GM12878 (cell line): ENCODE data around the gene CAPNS2. TPM values are rescaled to one million over a fixed set of nuclear protein-coding genes. Genes with fewer than 3 reads are reported as not detected.

Source experiments
- ATAC-seq: fragments of 200-7000 bp; cut with Tn5 transposase; 3 replicates; pipeline ENCODE4 v1.9.1; 2020; ENCODE audit warnings: mild to moderate bottlenecking, moderate library complexity
- BruUV-seq: library from RNA; stranded (reverse); fragments of 400-500 nt; replicated peaks from 2 replicates; lab custom pipeline; 2021; lab: Mats Ljungman, UMichigan
- CTCF ChIA-PET: fragments of 300-600 bp; sonication (Branson Sonifier 250); formaldehyde crosslinking; extraction: SDS; loops from one replicate; lab custom pipeline; 2021; ENCODE audit warnings: inconsistent platforms; lab: Yijun Ruan, JAX
- POLR2A ChIA-PET: fragments of 350-600 bp; formaldehyde crosslinking; extraction: SDS; loops from one replicate; lab custom pipeline; 2021; ENCODE audit warnings: inconsistent platforms; lab: Charles Lee
- RAD21 ChIA-PET: fragments of 300-600 bp; sonication (Branson Sonifier 250); formaldehyde crosslinking; loops from one replicate; lab custom pipeline; 2023; ENCODE audit warnings: antibody characterized with exemption; ENCODE audit not compliant: unreplicated experiment; lab: Charles Lee
- SMC1A ChIA-PET: fragments of 300-600 bp; sonication (Branson Sonifier 250); formaldehyde crosslinking; loops from one replicate; lab custom pipeline; 2023; ENCODE audit not compliant: unreplicated experiment, uncharacterized antibody; lab: Charles Lee
- DNase-seq: peaks from one replicate; pipeline ENCODE4 v3.0.0-alpha.2; 2011; ENCODE audit warnings: low read depth, low spot score
- FAIRE-seq: peaks from 3 replicates; lab custom pipeline; 2011; peaks lifted over from hg19 to GRCh38; lab: Jason Lieb, UNC
- H2AFZ ChIP-seq: 2 replicates; pipeline ENCODE4 v1.6.0; 2011; ENCODE audit warnings: low read depth, low read length, control low read depth; ENCODE audit not compliant: control insufficient read depth
- H3K27ac ChIP-seq: 2 replicates; pipeline ENCODE4 v1.5.1; 2011; ENCODE audit warnings: control low read depth; ENCODE audit not compliant: control insufficient read depth, insufficient read depth
- H3K27me3 ChIP-seq, 2 experiments: replicated peaks in 1 of 2; 2 replicates each; pipeline versions ENCODE4 v1.6.0 to v1.6.1; 2011; ENCODE audit warnings: low read length in 1 of 2; ENCODE audit not compliant: control insufficient read depth in 2 of 2, insufficient read depth in 2 of 2
- H3K36me3 ChIP-seq, 2 experiments: 2 replicates each; pipeline ENCODE4 v1.5.1; 2011; ENCODE audit warnings: low read length in 1 of 2; ENCODE audit not compliant: control insufficient read depth in 2 of 2, insufficient read depth in 2 of 2
- H3K4me1 ChIP-seq: 2 replicates; pipeline ENCODE4 v1.6.1; 2011; ENCODE audit warnings: mild to moderate bottlenecking, low read length, moderate library complexity, mixed read lengths; ENCODE audit not compliant: control insufficient read depth, insufficient read depth
- H3K4me2 ChIP-seq: 2 replicates; pipeline ENCODE4 v1.6.0; 2011; ENCODE audit warnings: control low read depth; ENCODE audit not compliant: control insufficient read depth, insufficient read depth
- H3K4me3 ChIP-seq: fragments of 200-600 bp; sonication (generic); 2 replicates; pipeline ENCODE4 v1.5.1; 2016
- H3K79me2 ChIP-seq: 2 replicates; pipeline ENCODE4 v1.6.0; 2011; ENCODE audit warnings: low read length; ENCODE audit not compliant: control insufficient read depth, insufficient read depth
- H3K9ac ChIP-seq: 2 replicates; pipeline ENCODE4 v1.8.0; 2011; ENCODE audit warnings: low read length, control low read depth, mixed read lengths; ENCODE audit not compliant: control insufficient read depth, insufficient read depth
- H3K9me3 ChIP-seq: replicated peaks from 3 replicates; pipeline ENCODE4 v1.5.1; 2011; ENCODE audit warnings: mild to moderate bottlenecking, low read length; ENCODE audit not compliant: control insufficient read depth, insufficient read depth
- H4K20me1 ChIP-seq: 2 replicates; pipeline ENCODE4 v1.6.0; 2011; ENCODE audit not compliant: control insufficient read depth, insufficient read depth
- BMI1 ChIP-seq: fragments of 450-650 bp; IDR thresholded peaks from 2 replicates; pipeline ENCODE4 v1.6.1; 2016; ENCODE audit warnings: mild to moderate bottlenecking, moderate library complexity, borderline replicate concordance
- CHD4 ChIP-seq: fragments of 200-600 bp; sonication (generic); IDR thresholded peaks from 2 replicates; pipeline ENCODE4 v1.6.1; 2016; ENCODE audit warnings: mild to moderate bottlenecking
- ELK1 ChIP-seq: IDR thresholded peaks from 2 replicates; pipeline ENCODE4 v1.6.1; 2012; ENCODE audit warnings: low read depth, low read length, improper control_type of control experiment
- EZH2 ChIP-seq: IDR thresholded peaks from 2 replicates; pipeline ENCODE4 v1.6.1; 2012; ENCODE audit warnings: low read depth, mild to moderate bottlenecking, control low read depth, inconsistent platforms, low read length, borderline replicate concordance; ENCODE audit not compliant: control insufficient read depth
- FOS ChIP-seq: IDR thresholded peaks from 3 replicates; pipeline ENCODE4 v1.6.1; 2011; ENCODE audit warnings: borderline replicate concordance; ENCODE audit not compliant: insufficient read length; ENCODE audit errors: extremely low read depth
- FOXM1 ChIP-seq: IDR thresholded peaks from 2 replicates; pipeline ENCODE4 v1.6.1; 2012; ENCODE audit warnings: low read depth, mild to moderate bottlenecking, inconsistent platforms, low read length, moderate library complexity
- GATAD2B ChIP-seq: fragments of 450-650 bp; conservative IDR thresholded peaks from 2 replicates; pipeline ENCODE4 v1.6.1; 2017; ENCODE audit warnings: low read depth, mild to moderate bottlenecking, moderate library complexity
- HCFC1 ChIP-seq: fragments of 150-350 bp; IDR thresholded peaks from 2 replicates; pipeline ENCODE4 v1.6.1; 2014; ENCODE audit warnings: low read length
- HDGF ChIP-seq: fragments of 450-650 bp; IDR thresholded peaks from 2 replicates; pipeline ENCODE4 v1.6.1; 2016; ENCODE audit warnings: antibody characterized with exemption
- IKZF2 ChIP-seq, 2 experiments: fragments of 450-650 bp; IDR thresholded peaks; 2 replicates each; pipeline ENCODE4 v1.6.1; 2017; ENCODE audit warnings: mild to moderate bottlenecking in 2 of 2, moderate library complexity in 2 of 2
- KDM1A ChIP-seq: fragments of 200-600 bp; sonication (generic); IDR thresholded peaks from 2 replicates; pipeline ENCODE4 v1.6.1; 2016; ENCODE audit warnings: borderline replicate concordance
- MTA3 ChIP-seq: IDR thresholded peaks from 2 replicates; pipeline ENCODE4 v1.6.1; 2012; ENCODE audit warnings: low read length, inconsistent platforms, borderline replicate concordance
- MXI1 ChIP-seq: fragments of 150-350 bp; IDR thresholded peaks from 2 replicates; pipeline ENCODE4 v1.6.1; 2011; ENCODE audit warnings: low read depth, mild to moderate bottlenecking, inconsistent platforms, low read length, improper control_type of control experiment
- MYC ChIP-seq: IDR thresholded peaks from 2 replicates; pipeline ENCODE4 v1.6.1; 2011; ENCODE audit warnings: mild to moderate bottlenecking, low read length, moderate library complexity, inconsistent platforms; ENCODE audit not compliant: insufficient read depth, insufficient replicate concordance, insufficient read length, severe bottlenecking
- RFX5 ChIP-seq: IDR thresholded peaks from 2 replicates; pipeline ENCODE4 v1.6.1; 2011; ENCODE audit warnings: low read depth, low read length, improper control_type of control experiment
- SREBF2 ChIP-seq: IDR thresholded peaks from 2 replicates; pipeline ENCODE4 v1.6.1; 2012; ENCODE audit warnings: mild to moderate bottlenecking, low read length
- ZBTB11 ChIP-seq: fragments of 450-650 bp; formaldehyde crosslinking; IDR thresholded peaks from 2 replicates; pipeline ENCODE4 v1.5.0; 2022; ENCODE audit warnings: mild to moderate bottlenecking, missing genetic modification characterization
- ZBTB4 ChIP-seq: fragments of 450-650 bp; formaldehyde crosslinking; IDR thresholded peaks from 2 replicates; pipeline ENCODE4 v1.4.0; 2022; ENCODE audit warnings: mild to moderate bottlenecking, moderate library complexity
- ZNF622 ChIP-seq: fragments of 450-650 bp; IDR thresholded peaks from 2 replicates; pipeline ENCODE4 v1.6.1; 2017; ENCODE audit warnings: mild to moderate bottlenecking, inconsistent platforms
- WGBS: methylation state at CpG from one replicate; pipeline ENCODE4 v1.1.6; 2016; ENCODE audit warnings: low lambda C conversion rate; ENCODE audit not compliant: insufficient replicate concordance, insufficient coverage; ENCODE audit errors: missing lambda C conversion rate; 5-methylcytosine and 5-hydroxymethylcytosine counted together
- in situ Hi-C: fragments of 300-500 bp; cut with MboI; formaldehyde crosslinking; loops from 9 replicates; pipeline ENCODE4 v1.14.3; 2018; ENCODE audit warnings: mixed read lengths
- intact Hi-C: fragments of 100-400 bp; cut with micrococcal nuclease; formaldehyde crosslinking; loops from one replicate; pipeline ENCODE4 v1.14.2; 2022; ENCODE audit not compliant: unreplicated experiment
- polyA plus RNA-seq, 11 experiments: library from polyadenylated mRNA; depleted of rRNA in 4 of 11; unstranded in 6 of 11; stranded (reverse) in 5 of 11; fragments of >200 nt; fragmentation: Nextera tagmentation in 4 of 11; fragmentation: Illumina TruSeq in 1 of 11; extraction: Ambion mirVana in 4 of 11; extraction: Trizol in 1 of 11; gene quantifications; 1 replicate in 1 of 11; 2 replicates in 10 of 11; pipeline versions ENCODE4 v1.2.1 to v1.2.3, GENCODE V29; 2011 to 2016; ENCODE audit warnings: inconsistent platforms in 2 of 11, missing spikeins in 2 of 11, low read depth in 1 of 11
- total RNA-seq, 4 experiments: library from RNA; depleted of rRNA in 3 of 4; stranded (reverse); fragments of >200 nt in 3 of 4; fragmentation: Illumina TruSeq in 1 of 4; extraction: Trizol in 1 of 4; gene quantifications; 2 replicates each; pipeline versions ENCODE4 v1.2.1 to v1.2.3, GENCODE V29; 2013 to 2021

Gene CAPNS2
- total and polyA plus RNA-seq, 10 of the 15 experiments (the other 5 are each of a cell fraction or from before 2014, with no cell fraction given), result not detected

GRCh38 chr16:55561319-55561848 lies 5.1 kb upstream of the CAPNS2 start:
- no peak overlapping the region for H3K4me2 ChIP-seq
- ATAC-seq, result no peak
- in situ Hi-C loops, result no loop called here
- H4K20me1 ChIP-seq, result no peaks in the 10 kb centered on the region
- ChIA-PET RAD21 (no interaction called here), POLR2A (no interaction called here), CTCF (no interaction called here), SMC1A (no interaction called here)
- no peak overlapping the region for H3K27ac ChIP-seq
- H3K9ac ChIP-seq, result no peak overlapping the region
- H3K79me2 ChIP-seq, result no peaks in the 10 kb centered on the region
- BruUV-seq, result no TSS peak
- no peaks in the 10 kb centered on the region for H3K27me3 ChIP-seq
- WGBS, result 14% methylated on average over 2 of the region's 2 CpGs
- H3K4me3 ChIP-seq, result no peak overlapping the region
- DNase-seq, result no peak
- TF ChIP-seq ELK1, result no peak
- TF ChIP-seq MYC, result no peak
- TF ChIP-seq BMI1, result no peak
- TF ChIP-seq HDGF, result no peak
- no peak for TF ChIP-seq ZNF622
- no peak for TF ChIP-seq FOXM1
- no peak for TF ChIP-seq RFX5
- TF ChIP-seq HCFC1, result no peak
- no peak for TF ChIP-seq GATAD2B
- TF ChIP-seq SREBF2, result no peak
- TF ChIP-seq IKZF2 (IDR thresholded peaks at IDR 0.05), result no peak
- TF ChIP-seq ZBTB11 (CRISPR knock-in tag), result no peak
- TF ChIP-seq ZBTB4, result no peak
- TF ChIP-seq MTA3, result no peak
- TF ChIP-seq KDM1A, result no peak
- TF ChIP-seq MXI1, result no peak
- TF ChIP-seq FOS, result no peak
- TF ChIP-seq EZH2, result no peak
- no peak for TF ChIP-seq CHD4
- intact Hi-C loops, result no loop called here
- H3K9me3 ChIP-seq, result no peaks in the 10 kb centered on the region
- no peak for FAIRE-seq
- H3K4me1 ChIP-seq, result no peaks in the 10 kb centered on the region
- H3K36me3 ChIP-seq, result no peaks in the 10 kb centered on the region
- no peak overlapping the region for H2AFZ ChIP-seq
